Neural progenitor cell (in vitro differentiated cells): ENCODE data around the gene ZC3H18. TPM values are rescaled to one million over a fixed set of nuclear protein-coding genes. Genes with fewer than 3 reads are reported as not detected.

Experiments used
- DNase-seq: peaks from one replicate; pipeline ENCODE4 v3.0.0-alpha.2; 2016; ENCODE audit warnings: low spot score
- H2AFZ ChIP-seq: fragments of 200-600 bp; sonication (generic); replicated peaks from 2 replicates; pipeline ENCODE4 v1.6.1; 2016; ENCODE audit warnings: antibody characterized with exemption
- H3F3A ChIP-seq: fragments of 200-600 bp; sonication (generic); 2 replicates; pipeline ENCODE4 v1.6.1; 2016; ENCODE audit warnings: antibody characterized with exemption, low read depth
- H3K27ac ChIP-seq: fragments of 200-600 bp; sonication (generic); 2 replicates; pipeline ENCODE4 v1.5.1; 2016; ENCODE audit warnings: mild to moderate bottlenecking
- H3K27me3 ChIP-seq: fragments of 200-600 bp; sonication (generic); 2 replicates; pipeline ENCODE4 v1.6.1; 2016; ENCODE audit warnings: mild to moderate bottlenecking, moderate library complexity
- H3K36me3 ChIP-seq: fragments of 200-600 bp; sonication (generic); 2 replicates; pipeline ENCODE4 v1.5.1; 2016
- H3K4me1 ChIP-seq: fragments of 200-600 bp; sonication (generic); 2 replicates; pipeline ENCODE4 v1.6.1; 2016; ENCODE audit warnings: mixed run types
- H3K4me2 ChIP-seq: fragments of 200-600 bp; sonication (generic); 2 replicates; pipeline ENCODE4 v1.6.1; 2016
- H3K4me3 ChIP-seq: fragments of 200-600 bp; sonication (generic); 2 replicates; pipeline ENCODE4 v1.5.1; 2016
- H3K79me2 ChIP-seq: fragments of 200-600 bp; sonication (generic); 2 replicates; pipeline ENCODE4 v1.6.1; 2016; ENCODE audit warnings: low read depth
- H3K9ac ChIP-seq: fragments of 200-600 bp; sonication (generic); 2 replicates; pipeline ENCODE4 v1.6.1; 2016
- H3K9me3 ChIP-seq: fragments of 200-600 bp; sonication (generic); 2 replicates; pipeline ENCODE4 v1.5.1; 2016; ENCODE audit warnings: low read depth
- H4K20me1 ChIP-seq: fragments of 200-600 bp; sonication (generic); 2 replicates; pipeline ENCODE4 v1.6.1; 2016; ENCODE audit warnings: low read depth
- H3K27ac Mint-ChIP-seq: 3 replicates; pipeline ENCODE4 v1.8.0; 2021; ENCODE audit warnings: mixed read lengths
- H3K27me3 Mint-ChIP-seq: 2 replicates; pipeline ENCODE4 v1.8.0; 2022; ENCODE audit warnings: low read depth, mild to moderate bottlenecking, inconsistent platforms, moderate library complexity, mixed read lengths; ENCODE audit not compliant: insufficient read depth
- H3K36me3 Mint-ChIP-seq: 3 replicates; pipeline ENCODE4 v1.8.0; 2021; ENCODE audit warnings: mixed read lengths
- H3K4me1 Mint-ChIP-seq: 3 replicates; pipeline ENCODE4 v1.8.0; 2021; ENCODE audit warnings: mixed read lengths
- H3K4me3 Mint-ChIP-seq: 3 replicates; pipeline ENCODE4 v1.8.0; 2021; ENCODE audit warnings: mild to moderate bottlenecking, moderate library complexity, mixed read lengths
- H3K9me3 Mint-ChIP-seq: 3 replicates; pipeline ENCODE4 v1.8.0; 2020; ENCODE audit warnings: mixed read lengths
- CTCF ChIP-seq: fragments of 200-600 bp; sonication (generic); IDR thresholded peaks from 2 replicates; pipeline ENCODE4 v1.5.1; 2017; ENCODE audit warnings: antibody characterized with exemption, mild to moderate bottlenecking
- EZH2 ChIP-seq: fragments of 200-600 bp; sonication (generic); IDR thresholded peaks from 2 replicates; pipeline ENCODE4 v1.6.1; 2017; ENCODE audit warnings: antibody characterized with exemption, mild to moderate bottlenecking, moderate library complexity
- EZH2phosphoT487 ChIP-seq: fragments of 200-600 bp; sonication (generic); IDR thresholded peaks from 2 replicates; pipeline ENCODE4 v1.6.1; 2017; ENCODE audit warnings: antibody characterized with exemption
- total RNA-seq: library from RNA; depleted of rRNA; stranded (reverse); fragments of >200 nt; gene quantifications from 2 replicates; pipeline ENCODE4 v1.2.3, GENCODE V29; 2015; ENCODE audit warnings: low replicate concordance

The ZC3H18 gene
- total RNA-seq, 1 donor from 2014 or later, result 24.2 TPM

DNA sequence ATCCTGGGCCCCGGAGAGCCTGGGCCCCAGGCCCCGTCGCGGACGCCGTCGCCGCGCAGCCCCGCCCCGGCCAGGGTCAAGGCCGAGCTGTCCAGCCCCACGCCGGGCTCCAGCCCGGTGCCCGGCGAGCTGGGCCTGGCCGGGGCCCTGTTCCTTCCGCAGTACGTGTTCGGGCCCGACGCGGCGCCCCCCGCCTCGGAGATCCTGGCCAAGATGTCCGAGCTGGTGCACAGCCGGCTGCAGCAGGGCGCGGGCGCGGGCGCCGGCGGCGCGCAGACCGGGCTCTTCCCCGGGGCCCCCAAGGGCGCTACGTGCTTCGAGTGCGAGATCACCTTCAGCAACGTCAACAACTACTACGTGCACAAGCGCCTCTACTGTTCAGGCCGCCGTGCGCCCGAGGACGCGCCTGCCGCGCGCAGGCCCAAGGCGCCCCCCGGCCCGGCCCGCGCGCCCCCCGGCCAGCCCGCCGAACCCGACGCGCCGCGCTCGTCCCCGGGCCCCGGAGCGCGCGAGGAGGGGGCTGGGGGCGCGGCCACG is 36.8 kb upstream of the ZC3H18 start:
- no peaks in the 10 kb centered on the region for H3K36me3 ChIP-seq
- no peak for TF ChIP-seq EZH2phosphoT487
- TF ChIP-seq EZH2, result no peak
- no peak for TF ChIP-seq CTCF
- no peak overlapping the region for H3K9ac ChIP-seq
- H3K27me3 Mint-ChIP-seq, result peaks cover 9% of the 10 kb centered on the region
- peaks cover 20% of the 10 kb centered on the region for H3K4me1 Mint-ChIP-seq
- no peaks in the 10 kb centered on the region for H3K9me3 ChIP-seq
- H3K79me2 ChIP-seq, result peaks cover 9% of the 10 kb centered on the region
- H4K20me1 ChIP-seq, result peaks cover 15% of the 10 kb centered on the region
- H3K36me3 Mint-ChIP-seq, result peaks cover 3% of the 10 kb centered on the region
- H3K27ac Mint-ChIP-seq, result no peak overlapping the region
- H2AFZ ChIP-seq, result no peak overlapping the region
- no peak for DNase-seq
- no peaks in the 10 kb centered on the region for H3F3A ChIP-seq
- no peak overlapping the region for H3K4me3 Mint-ChIP-seq
- no peak overlapping the region for H3K27ac ChIP-seq
- H3K9me3 Mint-ChIP-seq, result no peaks in the 10 kb centered on the region
- peaks cover 3% of the 10 kb centered on the region for H3K27me3 ChIP-seq
- peaks cover 10% of the 10 kb centered on the region for H3K4me1 ChIP-seq
- peak overlapping the region; percentile 40 for H3K4me3 ChIP-seq
- peak overlapping the region; percentile 76 for H3K4me2 ChIP-seq

DNA sequence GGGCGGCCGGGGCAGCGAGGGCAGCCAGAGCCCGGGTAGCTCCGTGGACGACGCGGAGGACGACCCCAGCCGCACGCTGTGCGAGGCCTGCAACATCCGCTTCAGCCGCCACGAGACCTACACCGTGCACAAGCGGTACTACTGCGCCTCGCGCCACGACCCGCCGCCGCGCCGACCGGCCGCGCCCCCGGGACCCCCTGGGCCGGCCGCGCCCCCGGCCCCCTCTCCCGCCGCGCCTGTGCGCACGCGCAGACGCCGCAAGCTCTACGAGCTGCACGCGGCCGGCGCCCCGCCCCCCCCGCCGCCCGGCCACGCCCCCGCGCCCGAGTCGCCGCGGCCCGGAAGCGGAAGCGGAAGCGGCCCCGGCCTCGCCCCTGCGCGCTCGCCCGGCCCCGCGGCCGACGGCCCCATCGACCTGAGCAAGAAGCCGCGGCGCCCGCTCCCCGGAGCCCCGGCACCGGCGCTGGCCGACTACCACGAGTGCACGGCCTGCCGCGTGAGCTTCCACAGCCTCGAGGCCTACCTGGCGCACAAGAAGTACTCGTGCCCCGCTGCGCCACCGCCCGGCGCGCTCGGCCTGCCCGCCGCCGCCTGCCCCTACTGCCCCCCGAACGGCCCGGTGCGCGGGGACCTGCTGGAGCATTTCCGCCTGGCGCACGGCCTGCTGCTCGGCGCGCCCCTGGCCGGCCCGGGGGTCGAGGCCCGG is 36.1 kb upstream of the ZC3H18 start:
- H3F3A ChIP-seq, result no peaks in the 10 kb centered on the region
- H3K4me3 ChIP-seq, result peak overlapping the region; percentile 83
- H3K27ac ChIP-seq, result no peak overlapping the region

DNA sequence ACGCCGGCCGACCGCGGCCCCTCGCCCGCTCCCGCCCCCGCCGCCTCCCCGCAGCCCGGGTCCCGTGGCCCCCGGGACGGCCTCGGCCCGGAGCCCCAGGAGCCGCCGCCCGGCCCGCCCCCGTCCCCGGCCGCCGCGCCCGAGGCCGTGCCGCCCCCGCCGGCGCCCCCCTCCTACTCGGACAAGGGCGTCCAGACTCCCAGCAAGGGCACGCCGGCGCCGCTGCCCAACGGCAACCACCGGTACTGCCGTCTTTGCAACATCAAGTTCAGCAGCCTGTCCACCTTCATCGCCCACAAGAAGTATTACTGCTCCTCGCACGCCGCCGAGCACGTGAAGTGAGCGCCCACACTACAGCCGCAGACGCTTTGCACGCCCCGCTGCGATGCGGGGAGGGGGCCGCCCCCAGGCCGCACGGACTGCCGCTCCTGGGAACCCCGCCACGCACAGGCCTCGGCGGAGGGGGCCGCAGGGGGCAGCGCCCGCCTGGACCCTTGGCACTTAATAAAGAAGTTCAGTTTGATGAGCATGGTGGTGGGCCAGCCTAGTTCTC is 35.5 kb upstream of the ZC3H18 start:
- Histone ChIP-seq H3K27me3 (peaks cover 3% of the 10 kb centered on the region), H4K20me1 (peaks cover 15% of the 10 kb centered on the region), H3K9ac (no peak overlapping the region), H3K9me3 (no peaks in the 10 kb centered on the region), H3K79me2 (peaks cover 9% of the 10 kb centered on the region), H3K27ac (no peak overlapping the region), H3K4me2 (peak overlapping the region; percentile 87), H3K4me3 (peak overlapping the region; percentile 83), H3K36me3 (no peaks in the 10 kb centered on the region), H3K4me1 (peaks cover 11% of the 10 kb centered on the region), H2AFZ (no peak overlapping the region), H3F3A (no peaks in the 10 kb centered on the region)
- Mint-ChIP-seq H3K9me3 (no peaks in the 10 kb centered on the region), H3K4me1 (peaks cover 19% of the 10 kb centered on the region), H3K36me3 (peaks cover 3% of the 10 kb centered on the region), H3K27ac (no peak overlapping the region), H3K27me3 (peaks cover 7% of the 10 kb centered on the region), H3K4me3 (peak overlapping the region; percentile 84)
- no peak for TF ChIP-seq CTCF
- TF ChIP-seq EZH2phosphoT487, result no peak
- no peak for TF ChIP-seq EZH2
- DNase-seq, result peak; percentile 41

More for the DNA sequence above, 36.1 kb upstream of the ZC3H18 start:
- Mint-ChIP-seq H3K9me3 (no peaks in the 10 kb centered on the region), H3K36me3 (peaks cover 3% of the 10 kb centered on the region), H3K27ac (no peak overlapping the region), H3K27me3 (peaks cover 11% of the 10 kb centered on the region), H3K4me1 (peaks cover 24% of the 10 kb centered on the region), H3K4me3 (peak overlapping the region; percentile 67)
- peaks cover 9% of the 10 kb centered on the region for H3K79me2 ChIP-seq
- peaks cover 3% of the 10 kb centered on the region for H3K27me3 ChIP-seq
- peak overlapping the region; percentile 87 for H3K4me2 ChIP-seq
- H2AFZ ChIP-seq, result peak overlapping the region; percentile 92
- H3K4me1 ChIP-seq, result peaks cover 11% of the 10 kb centered on the region
- peak; percentile 92 for DNase-seq
- no peak overlapping the region for H3K9ac ChIP-seq
- no peaks in the 10 kb centered on the region for H3K9me3 ChIP-seq
- peaks cover 15% of the 10 kb centered on the region for H4K20me1 ChIP-seq
- TF ChIP-seq EZH2phosphoT487 (no peak), CTCF (no peak), EZH2 (no peak)
- no peaks in the 10 kb centered on the region for H3K36me3 ChIP-seq
